ENCODE measurements around the gene CCL16.
"Not testable (repeated sequence)": the region's sequence is repeated elsewhere in the genome, so short reads cannot be mapped to it uniquely, and the experiment has no call there.

The CCL16 gene

GRCh38 chr17:35981246-35981645 is at the start of gene CCL16:
TSS of gene CCL16 (minus strand) at chr17:35981497. CDS start at chr17:35981420, 77 bp downstream.
- DNase-seq, result no peak

GRCh38 chr17:36030956-36031355 is 49.7 kb upstream of the CCL16 start:
- DNase-seq, result no peak

- no peak for DNase-seq
Observed at GRCh38 chr17:36027761-36028160, 46.5 kb upstream of the CCL16 start.

- DNase-seq, result no peak
Observed at GRCh38 chr17:36024106-36024869, 43.0 kb upstream of the CCL16 start.

GRCh38 chr17:36019423-36019822 is 38.1 kb upstream of the CCL16 start:
- DNase-seq, result no peak

GRCh38 chr17:36017799-36018198 is 36.5 kb upstream of the CCL16 start, which contains the start of gene CCL23:
TSS of gene CCL23 (minus strand) at chr17:36017972. CDS start at chr17:36017897, 75 bp downstream.
- DNase-seq, result peak; percentile 6

GRCh38 chr17:36016555-36016954 is 35.3 kb upstream of the CCL16 start:
- DNase-seq, result no peak

- not testable (repeated sequence) for DNase-seq
Observed at GRCh38 chr17:36015895-36016294, 34.6 kb upstream of the CCL16 start.

GRCh38 chr17:36014946-36015345 is 33.6 kb upstream of the CCL16 start:
- no peak for DNase-seq

- no peak for DNase-seq
Observed at GRCh38 chr17:36011201-36011600, 29.9 kb upstream of the CCL16 start.

- no peak for DNase-seq
Observed at GRCh38 chr17:36008998-36009665, 27.8 kb upstream of the CCL16 start.

- DNase-seq, result no peak
Observed at GRCh38 chr17:36004594-36005108, 23.4 kb upstream of the CCL16 start.

GRCh38 chr17:36002631-36003030 is 21.3 kb upstream of the CCL16 start:
- DNase-seq, result no peak

- no peak for DNase-seq
Observed at GRCh38 chr17:36001862-36002603, 20.7 kb upstream of the CCL16 start.

- no peak for DNase-seq
Observed at GRCh38 chr17:36001110-36001771, 19.9 kb upstream of the CCL16 start, which contains the start of gene CCL15. TSS of gene CCL15 (minus strand) at chr17:36001553. CDS start at chr17:36001492, 61 bp downstream.

GRCh38 chr17:36000732-36001109 is 19.4 kb upstream of the CCL16 start:
- DNase-seq, result no peak

GRCh38 chr17:35998756-35999155 is 17.5 kb upstream of the CCL16 start:
- no peak for DNase-seq

GRCh38 chr17:35998018-35998545 is 16.8 kb upstream of the CCL16 start:
- DNase-seq, result no peak

GRCh38 chr17:35995346-35995745 is 14.0 kb upstream of the CCL16 start:
- not testable (repeated sequence) for DNase-seq

GRCh38 chr17:35991075-35991474 is 9.8 kb upstream of the CCL16 start:
- DNase-seq, result no peak

GRCh38 chr17:35988164-35988563 is 6.9 kb upstream of the CCL16 start:
- DNase-seq, result no peak

- no peak for DNase-seq
Observed at GRCh38 chr17:35986643-35987042, 5.3 kb upstream of the CCL16 start, which contains the start of gene CCL14. TSS of gene CCL14 (minus strand) at chr17:35986729. CDS start at chr17:35986649, 80 bp downstream.

Data from GDM1 (cell line).